Activated T-helper 1 cell treated with Interleukin-2 at 50 U/mL for 16 hours (primary cell): ENCODE data around the gene TUBA1C.
A peak's percentile ranks its signal among the peaks of the same experiment; 100 is the strongest.
"Not testable (repeated sequence)": the region's sequence is repeated elsewhere in the genome, so short reads cannot be mapped to it uniquely, and the experiment has no call there.

ENCODE experiments used
- DNase-seq: peaks from one replicate; pipeline ENCODE4 v3.0.0-alpha.2; 2020; ENCODE audit warnings: low read depth

TUBA1C gene

DNA sequence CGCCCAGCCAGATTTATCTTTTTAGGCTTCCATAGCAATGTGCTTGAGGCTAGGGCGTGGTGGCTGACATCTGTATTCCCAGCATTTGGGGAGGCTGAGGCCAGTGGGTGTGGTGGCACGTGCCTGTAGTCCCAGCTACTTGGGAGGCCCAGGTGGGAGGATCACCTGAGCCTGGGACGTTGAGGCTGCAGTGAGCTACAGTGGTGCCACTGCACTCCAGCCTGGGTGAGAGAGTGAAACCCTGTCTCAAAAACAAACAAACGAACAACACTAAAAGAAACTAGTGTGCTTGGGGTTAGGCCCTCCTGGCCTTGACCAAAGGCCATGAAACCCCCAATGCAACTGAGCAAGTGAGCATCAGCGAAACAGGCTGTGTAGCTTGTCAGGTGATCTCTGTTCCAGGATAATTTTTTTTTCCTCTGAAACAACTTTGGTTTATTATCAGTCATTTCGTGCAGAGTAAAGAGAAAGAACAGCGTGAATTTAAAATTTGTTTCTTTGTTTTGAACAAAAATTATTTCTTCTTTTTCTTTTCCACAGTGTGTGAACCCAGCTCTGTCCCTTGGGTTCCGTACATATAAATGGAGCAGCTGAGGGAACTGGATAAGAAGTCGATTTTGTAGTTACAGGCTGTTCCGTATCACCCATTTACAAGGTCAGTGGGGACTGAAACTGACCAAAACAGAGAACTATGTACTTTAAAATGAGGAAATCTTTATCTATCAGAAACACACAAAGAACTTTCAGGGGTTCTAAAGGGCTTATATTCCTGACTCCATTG is 8.8 kb upstream of the TUBA1C start:
- DNase-seq: no peak

DNA sequence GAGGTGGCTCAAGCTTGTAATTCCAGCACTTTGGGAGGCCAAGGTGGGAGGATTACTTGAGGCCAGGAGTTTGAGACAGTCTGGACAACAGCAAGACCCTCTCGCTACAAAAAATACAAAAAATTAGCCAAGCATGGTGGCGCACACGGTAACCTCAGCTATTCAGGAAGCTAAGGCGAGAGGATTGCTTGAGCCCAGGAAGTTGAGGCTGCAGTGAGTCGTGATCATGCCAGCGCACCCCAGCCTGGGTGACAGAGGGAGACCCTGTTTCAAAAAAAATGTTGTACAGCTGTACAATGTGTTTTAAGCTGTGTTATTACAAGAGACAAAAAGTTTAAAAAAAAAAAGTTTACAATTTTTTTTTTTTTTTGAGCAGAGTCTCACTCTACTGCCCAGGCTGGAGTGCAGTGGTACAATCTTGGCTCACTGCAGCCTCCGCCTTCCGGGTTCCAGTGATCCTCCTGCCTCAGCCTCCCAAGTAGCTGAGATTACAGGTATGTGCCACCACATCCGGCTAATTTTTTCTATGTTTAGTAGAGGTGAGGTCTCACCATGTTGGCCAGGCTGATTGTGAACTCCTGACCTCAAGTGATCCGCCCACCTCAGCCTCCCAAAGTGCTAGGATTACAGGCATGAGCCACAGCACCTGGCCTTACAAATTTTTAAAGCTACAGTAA is 7.2 kb upstream of the TUBA1C start:
- DNase-seq: not testable (repeated sequence)

DNA sequence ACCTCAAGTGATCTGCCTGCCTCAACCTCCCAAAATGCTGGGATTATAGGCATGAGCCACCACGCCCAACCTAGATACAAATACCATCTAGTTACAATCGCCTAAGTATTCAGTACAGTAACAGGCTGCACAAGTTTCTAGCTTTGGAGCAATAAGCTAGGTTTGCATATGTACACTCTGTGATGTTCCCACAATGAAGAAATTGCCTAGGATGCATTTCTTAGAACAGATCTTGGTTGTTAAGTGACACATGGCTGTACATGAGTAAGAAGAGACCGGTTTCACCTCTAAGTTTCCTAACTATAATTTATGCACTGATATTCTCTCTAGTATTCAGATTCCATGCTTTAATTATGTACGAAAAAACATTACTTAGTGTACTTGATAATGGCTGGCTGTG is 5.4 kb upstream of the TUBA1C start:
- no peak for DNase-seq

DNA sequence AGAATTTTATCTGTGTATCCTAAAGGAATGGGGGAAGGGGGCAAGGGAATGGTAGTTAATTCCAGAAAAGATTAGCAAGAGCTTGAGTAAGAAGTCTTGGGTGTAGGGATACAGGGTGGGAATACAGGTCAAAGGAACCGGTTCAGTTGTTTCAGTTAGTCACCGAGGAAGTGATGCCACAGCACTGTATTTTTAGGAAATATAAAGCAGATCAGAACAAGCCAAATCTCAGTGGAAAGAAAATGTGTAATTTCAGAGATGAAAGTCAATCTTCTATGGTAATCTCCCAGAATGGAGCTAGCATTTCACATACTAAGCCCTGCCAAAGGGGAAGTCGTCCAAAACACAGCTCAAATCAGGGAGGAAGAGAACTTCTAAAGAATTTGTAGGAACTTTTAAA is 4.7 kb upstream of the TUBA1C start:
- no peak for DNase-seq

DNA sequence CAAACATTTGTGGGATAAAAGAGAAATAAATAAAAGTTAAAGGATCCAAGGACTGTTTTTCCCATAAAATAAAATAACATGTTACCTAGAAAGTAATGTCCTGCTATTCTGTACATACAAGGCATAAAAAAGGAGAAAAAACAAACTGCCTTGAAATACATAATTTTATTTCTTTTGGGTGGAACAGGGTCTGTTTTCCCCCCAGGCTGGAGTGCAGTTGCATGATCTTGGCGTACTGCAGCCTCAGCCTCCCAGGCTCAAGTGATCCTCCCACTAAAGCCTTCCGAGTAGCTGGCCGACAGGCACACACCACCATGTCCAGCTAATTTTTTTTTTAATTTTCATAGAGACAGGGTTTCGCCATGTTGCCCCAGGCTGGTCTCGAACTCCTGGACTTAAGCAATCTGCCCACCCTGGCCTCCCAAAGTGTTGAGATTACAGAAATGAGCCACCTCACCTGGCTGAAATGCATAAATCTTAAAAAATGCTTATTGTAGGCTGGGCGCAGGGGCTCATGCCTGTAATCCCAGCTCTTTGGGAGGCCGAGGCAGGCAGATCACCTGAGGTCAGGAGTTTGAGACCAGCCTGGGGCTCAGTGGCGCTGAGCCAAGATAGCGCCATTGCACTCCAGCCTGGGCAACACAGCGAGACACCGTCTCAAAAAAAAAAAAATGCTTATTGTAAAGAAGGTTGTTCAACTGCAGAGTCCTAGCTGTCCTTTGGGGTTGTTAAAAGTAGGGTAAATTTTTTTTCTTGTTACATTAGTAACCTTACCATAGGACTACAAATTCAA is 4.1 kb upstream of the TUBA1C start:
- DNase-seq: no peak

DNA sequence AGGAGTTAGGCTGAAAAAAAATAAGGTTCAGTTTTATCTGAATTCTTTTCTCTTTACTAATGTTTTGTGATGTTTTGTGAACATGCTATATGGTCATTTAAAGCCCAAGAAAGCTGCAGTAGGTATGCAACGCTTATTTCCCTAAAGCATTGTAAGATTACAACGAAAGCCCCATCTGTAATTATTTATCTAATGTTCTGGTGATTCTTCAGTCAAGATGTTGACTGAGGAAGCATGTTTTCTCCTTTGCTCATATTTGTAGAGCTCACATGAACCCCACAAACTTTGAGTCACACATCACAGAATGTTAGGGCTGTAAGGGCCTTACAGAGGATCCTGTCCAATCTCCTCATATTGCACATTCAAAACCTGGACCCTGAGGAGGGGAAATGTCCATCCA is 3.2 kb upstream of the TUBA1C start:
- no peak for DNase-seq

DNA sequence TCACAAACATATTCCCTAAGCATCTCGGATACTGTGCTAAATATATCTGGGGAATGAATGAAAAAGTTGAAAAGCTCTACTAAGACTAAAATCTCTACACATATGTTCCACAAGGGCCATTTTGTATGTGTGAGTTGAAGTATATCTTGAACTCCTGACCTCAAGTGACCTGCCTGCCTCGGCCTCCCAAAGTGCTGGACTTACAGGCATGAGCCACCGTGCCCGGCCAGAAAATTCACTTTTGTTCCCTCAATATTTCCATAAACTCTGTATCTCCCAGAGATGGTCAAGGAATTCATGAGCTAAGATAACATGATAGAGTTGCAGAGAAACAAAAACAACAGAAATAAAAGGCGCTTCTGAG is 1.5 kb upstream of the TUBA1C start:
- DNase-seq: no peak

DNA sequence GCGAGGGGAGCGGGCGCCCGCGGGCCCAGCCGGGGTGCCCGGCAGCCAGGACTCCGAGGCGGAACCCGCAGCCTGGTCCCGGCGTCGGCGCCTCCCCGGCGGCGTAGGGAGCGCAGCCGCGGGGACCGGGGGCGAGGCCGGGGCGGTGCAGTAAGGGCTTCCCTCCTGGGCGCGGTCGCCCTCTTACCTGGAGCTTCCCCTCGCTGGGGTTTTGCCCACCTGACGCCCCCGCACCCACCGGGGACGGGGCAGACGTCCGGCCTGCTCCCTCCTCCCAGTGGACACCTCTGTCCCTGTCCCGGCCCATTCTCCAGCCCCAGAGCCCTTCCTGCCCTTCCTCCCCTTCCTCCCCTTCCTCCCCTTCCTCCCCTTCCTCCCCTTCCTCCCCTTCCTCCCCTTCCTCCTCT is 413 bp upstream of the TUBA1C start:
- DNase-seq: peak; percentile 7

DNA sequence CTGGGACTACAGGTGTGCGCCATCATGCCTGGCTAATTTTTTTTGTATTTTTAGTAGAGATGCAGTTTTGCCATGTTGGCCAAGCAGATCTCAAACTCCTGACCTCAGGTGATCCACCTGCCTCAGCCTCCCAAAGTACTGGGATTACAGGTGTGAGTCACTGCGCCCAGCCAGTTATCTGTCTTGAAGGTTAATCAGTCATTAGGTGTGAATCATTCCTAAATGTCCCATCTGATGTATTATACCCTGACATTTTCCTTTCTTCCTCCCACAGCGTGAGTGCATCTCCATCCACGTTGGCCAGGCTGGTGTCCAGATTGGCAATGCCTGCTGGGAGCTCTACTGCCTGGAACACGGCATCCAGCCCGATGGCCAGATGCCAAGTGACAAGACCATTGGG is 4.3 kb downstream of the TUBA1C start:
- not testable (repeated sequence) for DNase-seq

DNA sequence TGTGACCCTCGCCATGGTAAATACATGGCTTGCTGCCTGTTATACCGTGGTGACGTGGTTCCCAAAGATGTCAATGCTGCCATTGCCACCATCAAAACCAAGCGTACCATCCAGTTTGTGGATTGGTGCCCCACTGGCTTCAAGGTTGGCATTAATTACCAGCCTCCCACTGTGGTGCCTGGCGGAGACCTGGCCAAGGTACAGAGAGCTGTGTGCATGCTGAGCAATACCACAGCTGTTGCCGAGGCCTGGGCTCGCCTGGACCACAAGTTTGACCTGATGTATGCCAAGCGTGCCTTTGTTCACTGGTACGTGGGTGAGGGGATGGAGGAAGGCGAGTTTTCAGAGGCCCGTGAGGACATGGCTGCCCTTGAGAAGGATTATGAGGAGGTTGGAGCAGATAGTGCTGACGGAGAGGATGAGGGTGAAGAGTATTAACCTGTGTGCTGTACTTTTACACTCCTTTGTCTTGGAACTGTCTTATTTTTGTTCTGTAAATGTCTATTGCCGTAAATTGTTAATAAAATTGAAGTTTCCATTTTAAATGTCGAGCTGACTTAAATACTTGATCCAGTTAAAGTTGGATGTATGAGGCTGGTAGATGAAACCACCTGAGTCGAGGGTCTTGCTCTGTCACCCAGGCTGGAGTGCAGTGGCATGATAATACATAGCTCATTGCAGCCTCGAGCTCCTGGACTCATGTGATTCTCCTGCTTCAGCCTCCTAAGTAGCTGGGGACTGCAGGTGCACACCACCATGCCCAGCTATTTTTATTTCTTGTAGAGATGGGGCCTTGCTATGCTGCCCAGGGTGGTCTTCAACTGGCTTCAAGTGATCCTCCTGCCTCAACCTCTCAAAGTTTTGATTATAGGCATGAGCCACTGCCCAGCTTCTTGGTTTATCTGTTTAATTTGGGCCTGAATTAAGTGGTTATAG is 8.2 kb downstream of the TUBA1C start:
- DNase-seq: no peak

DNA sequence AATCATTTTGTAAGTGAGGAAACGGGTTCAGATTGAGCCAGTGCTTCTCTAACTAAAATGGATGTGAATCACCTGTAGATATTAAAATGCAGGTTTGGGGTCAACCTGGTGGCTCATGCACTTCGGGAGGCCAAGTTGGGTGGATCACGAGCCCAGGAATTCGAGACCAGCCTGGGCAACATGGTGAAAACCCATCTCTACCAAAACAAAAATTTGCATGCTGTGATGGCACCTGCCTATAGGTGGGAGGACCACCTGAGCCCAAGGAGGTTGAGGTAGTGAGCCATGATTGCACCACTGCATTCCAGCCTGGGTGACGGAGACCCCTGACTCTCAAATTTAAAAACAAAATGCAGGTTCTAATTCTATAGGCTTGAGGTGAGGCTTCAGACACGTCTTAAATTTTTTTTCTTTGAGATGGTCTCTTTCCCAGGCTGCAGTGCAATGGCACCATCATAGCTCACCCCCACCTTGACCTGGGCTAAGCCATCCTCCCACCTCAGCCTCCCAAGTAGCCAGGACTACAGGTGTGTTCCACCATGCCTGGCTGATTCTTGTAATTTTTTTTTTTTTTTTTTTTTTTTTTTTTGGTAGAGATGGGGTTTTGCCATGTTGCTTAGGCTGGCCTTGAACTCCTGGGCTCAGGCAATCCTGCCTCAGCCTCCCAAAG is 9.0 kb downstream of the TUBA1C start:
- no peak for DNase-seq

DNA sequence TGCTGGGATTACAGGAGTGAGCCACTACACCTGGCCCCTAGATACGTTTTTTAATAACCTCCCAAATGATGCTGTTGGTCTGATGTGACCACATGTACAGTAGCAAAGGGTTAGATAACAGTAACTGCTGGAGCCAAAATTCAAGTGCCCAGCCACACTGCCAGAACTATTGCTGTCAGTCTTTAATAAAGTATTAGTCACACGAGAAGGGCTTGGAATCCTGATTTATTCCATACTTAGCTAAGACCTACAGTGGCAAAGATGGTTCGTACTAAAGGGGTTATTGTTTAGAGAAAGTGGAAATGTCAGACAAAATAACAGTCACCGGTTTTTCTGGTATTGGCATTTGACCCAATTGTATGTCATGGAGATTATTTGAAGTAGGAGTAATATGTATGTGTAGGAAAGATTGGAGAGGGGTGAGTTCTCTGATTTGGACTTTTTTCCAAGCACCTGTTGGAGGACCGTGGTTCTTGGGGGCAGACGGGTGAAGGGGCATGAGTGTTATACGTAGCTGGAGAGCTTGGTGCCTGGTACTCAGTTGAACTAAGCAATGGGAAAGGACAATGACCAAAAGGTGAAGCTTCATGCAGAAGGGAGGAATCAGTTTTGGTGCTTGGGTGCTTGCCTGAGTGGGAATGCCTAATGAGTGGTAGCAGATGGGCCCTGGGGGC is 9.7 kb downstream of the TUBA1C start:
- DNase-seq: no peak

DNA sequence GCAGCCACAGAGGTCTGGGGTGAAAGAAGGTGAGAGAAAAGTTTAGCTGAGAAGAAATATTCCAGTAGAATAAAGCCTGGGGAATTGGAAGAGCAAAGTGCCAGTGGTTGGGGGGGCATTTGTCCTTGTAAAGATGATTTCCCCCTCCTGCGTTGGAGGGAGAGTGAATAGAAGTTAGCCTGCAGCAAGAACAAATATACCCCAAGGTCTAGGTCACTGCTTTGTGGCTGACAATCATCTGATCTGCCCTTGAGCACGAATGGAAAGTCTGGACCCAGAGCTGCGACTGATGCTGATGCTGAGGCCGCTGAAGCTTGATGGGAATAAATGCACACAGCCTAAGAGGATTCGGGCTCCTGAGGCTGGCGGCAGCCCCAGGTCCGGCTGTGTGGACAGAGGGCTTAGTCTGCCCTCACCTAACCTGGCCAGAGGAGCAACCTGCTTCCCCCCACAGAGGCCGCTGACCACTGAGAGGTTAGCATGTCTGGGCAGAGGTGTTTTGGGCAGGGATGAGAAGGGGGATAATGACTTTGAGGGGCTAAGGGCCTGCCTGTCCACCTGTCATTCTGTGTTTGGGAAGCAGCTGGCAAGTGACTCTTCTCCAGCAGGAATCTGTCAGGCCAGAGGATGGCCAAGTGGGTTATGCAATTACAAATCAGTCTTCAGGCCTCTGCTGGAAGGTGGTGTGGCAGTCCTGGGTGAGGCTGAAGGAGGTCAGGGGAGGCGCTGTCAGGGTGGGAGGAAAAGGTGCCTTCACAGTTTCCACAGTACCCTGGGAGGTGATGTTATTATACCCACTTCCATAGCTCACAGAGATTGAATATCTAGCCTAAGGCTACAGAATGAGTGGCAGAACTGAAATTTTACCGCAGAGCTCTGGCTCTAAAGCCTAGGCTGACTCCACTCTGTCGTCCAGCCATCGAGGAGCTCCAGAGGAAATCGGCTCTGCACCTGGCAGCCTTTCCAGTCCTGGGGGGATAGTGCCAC is 11.7 kb downstream of the TUBA1C start:
- no peak for DNase-seq

DNA sequence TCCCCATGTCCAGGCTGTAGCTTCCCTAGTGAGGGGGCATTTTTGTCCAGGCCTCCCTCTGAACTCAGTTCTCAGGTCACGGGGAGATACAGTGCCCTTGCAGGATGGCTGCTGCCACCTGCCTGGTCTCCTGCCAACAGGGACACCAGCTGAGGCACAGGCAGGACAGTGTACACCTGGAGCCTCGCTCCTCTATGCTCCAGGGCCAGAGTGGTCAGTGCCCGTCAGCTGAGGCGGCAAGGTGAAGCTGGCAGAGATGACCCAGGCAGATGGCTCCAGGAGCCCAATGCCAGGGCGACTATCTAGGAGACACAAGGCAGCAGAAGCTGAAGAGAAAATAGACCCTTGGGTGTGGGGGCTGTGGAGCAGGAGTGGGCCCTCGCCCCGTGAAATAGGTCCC is 12.6 kb downstream of the TUBA1C start:
- DNase-seq: no peak

DNA sequence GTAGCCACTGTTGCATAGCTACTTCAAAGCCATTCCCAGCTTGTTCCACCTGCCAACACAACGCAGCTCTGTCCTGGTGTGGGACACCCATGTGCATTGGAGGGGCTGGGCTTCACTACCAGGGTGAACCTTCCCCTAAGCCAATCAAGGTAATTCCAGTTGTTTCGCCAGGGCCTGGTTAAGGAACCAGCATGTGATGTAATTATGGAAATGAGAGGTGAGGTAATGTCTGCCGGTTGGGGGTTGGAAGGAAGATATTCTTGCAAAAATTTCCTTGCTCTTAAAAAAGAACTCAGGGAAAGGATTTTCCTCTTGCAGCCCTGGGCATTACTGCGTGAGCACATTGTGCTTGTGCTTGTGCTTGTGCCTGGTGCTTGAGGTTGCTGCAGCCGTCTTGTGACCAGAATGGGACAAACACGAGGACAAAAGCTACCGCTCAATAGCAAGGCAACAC is 14.9 kb downstream of the TUBA1C start:
- DNase-seq: no peak

DNA sequence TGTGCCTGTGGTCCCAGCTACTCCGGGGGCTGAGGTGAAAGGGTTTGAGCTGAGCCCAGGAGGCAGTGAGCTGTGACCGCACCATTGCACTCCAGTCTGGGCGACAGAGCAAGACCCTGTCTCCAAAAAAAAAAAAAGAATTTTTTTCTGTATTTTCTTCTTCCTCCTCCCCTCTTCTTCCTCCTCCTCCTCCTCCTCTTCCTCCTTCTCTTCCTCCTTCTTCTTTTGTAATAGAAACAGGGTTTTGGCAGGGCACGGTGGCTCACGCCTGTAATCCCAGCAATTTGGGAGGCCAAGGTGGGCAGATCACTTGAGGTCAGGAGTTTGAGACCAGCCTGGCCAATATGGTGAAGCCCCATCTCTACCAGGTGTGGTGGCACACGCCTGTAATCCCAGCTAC is 15.7 kb downstream of the TUBA1C start:
- DNase-seq: not testable (repeated sequence)

DNA sequence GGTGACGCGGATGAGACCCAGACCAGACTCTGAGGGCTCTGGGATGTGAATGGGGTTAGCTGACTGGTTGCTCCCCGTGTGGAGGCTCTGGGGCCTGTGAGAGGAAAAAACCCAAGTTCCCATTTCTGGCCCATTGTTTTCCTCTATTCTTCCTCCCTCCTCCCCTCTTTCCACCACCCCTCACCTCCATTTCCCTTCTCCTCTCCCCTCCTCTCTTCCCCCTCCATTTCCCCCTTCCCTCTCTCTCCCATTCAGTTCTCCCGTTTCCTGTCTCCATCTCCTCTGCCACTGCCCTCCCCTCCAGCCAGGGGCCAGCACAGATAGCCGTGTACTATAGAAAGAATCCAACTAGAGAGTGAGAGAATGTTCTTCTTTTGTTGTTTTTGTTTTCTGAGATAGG is 17.4 kb downstream of the TUBA1C start:
- DNase-seq: no peak

DNA sequence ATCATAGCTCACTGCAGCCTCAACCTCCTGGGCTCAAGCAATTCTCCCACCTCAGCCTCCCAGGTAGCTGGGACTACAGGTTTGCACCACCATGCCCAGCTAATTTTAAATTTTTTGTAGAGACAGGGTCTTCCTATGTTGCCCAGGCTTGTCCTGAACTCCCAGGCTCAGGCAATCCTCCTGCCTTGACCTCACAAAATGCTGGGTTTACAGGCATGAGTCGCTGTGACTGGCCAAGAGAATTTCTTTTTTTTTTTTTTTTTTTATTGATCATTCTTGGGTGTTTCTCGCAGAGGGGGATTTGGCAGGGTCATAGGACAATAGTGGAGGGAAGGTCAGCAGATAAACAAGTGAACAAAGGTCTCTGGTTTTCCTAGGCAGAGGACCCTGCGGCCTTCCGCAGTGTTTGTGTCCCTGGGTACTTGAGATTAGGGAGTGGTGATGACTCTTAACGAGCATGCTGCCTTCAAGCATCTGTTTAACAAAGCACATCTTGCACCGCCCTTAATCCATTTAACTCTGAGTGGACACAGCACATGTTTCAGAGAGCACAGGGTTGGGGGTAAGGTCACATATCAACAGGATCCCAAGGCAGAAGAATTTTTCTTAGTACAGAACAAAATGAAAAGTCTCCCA is 18.0 kb downstream of the TUBA1C start:
- DNase-seq: not testable (repeated sequence)
